GM10266 (cell line): ENCODE results near the gene POC1A.

Experiments
- DNase-seq: peaks from one replicate; pipeline ENCODE4 v3.0.0; 2012; ENCODE audit errors: extremely low spot score
- TF ChIP-seq, protein P1 (sequence below): IDR thresholded peaks from 2 replicates; pipeline ENCODE4 v1.5.1; 2012; ENCODE audit warnings: mild to moderate bottlenecking, low read depth; ENCODE audit not compliant: control insufficient read depth, insufficient read depth; ENCODE audit errors: missing control alignments

The POC1A gene

DNA sequence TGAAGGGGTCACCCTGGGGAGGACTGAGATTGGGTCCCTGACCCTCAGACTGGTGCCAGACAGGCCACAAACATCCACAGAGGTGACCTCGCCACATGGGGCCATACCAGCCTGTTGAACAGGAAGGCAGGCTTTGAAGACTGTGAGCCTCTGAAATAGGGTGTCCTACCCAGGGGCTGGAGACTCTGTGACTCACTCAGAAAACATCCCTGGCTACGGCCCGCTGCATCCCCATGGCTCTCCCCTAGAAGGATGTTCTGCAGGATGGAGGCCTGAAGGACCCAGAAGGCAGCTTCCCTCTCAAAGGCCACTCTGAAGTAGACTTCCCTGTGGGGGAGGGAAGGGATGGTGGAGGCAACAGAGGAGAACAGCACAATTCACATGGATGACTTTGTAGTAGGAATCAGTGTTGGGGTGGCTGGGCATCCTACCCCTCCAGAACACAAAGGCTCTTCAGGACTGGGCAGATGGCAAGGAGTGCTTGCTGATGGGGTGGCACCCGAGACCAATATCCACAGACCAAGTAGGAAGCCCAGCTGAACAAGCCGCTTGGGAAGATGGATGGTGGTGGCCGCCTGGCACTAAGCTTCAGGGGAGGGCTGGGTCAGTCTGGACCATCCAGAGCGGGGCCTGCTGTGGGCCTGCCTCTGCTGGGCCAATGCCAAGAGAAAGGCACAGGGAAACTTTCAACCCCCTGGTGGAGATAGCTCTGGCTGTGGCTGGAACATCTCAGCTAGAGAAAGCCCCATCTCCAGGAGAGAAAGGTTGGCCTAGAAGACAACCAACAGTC, 60.3 kb downstream of the POC1A start:
- TF ChIP-seq, protein P1, sequence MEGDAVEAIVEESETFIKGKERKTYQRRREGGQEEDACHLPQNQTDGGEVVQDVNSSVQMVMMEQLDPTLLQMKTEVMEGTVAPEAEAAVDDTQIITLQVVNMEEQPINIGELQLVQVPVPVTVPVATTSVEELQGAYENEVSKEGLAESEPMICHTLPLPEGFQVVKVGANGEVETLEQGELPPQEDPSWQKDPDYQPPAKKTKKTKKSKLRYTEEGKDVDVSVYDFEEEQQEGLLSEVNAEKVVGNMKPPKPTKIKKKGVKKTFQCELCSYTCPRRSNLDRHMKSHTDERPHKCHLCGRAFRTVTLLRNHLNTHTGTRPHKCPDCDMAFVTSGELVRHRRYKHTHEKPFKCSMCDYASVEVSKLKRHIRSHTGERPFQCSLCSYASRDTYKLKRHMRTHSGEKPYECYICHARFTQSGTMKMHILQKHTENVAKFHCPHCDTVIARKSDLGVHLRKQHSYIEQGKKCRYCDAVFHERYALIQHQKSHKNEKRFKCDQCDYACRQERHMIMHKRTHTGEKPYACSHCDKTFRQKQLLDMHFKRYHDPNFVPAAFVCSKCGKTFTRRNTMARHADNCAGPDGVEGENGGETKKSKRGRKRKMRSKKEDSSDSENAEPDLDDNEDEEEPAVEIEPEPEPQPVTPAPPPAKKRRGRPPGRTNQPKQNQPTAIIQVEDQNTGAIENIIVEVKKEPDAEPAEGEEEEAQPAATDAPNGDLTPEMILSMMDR: no peak

DNA sequence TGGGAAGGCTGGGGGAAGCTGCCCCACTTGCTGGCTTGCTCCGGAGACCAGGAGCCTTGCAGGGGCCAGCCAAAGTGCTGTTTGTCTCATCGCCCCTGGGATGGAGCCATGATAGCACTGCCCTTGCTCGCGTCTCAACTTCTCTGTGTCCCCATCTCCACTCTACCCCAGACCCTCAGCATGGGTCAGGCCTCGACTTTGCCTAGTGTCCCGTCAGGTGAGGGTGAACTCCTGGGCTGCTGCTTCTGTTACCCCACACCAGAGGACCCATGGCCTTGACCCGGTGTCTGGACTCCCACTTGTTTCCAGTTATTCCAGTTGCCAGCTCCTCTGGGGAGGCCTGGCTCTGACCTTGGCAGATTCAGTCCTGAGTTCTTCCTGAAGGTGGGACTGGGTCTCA, 61.3 kb downstream of the POC1A start:
- no peak for DNase-seq
- TF ChIP-seq, protein P1: no peak

More for the DNA sequence above, 60.3 kb downstream of the POC1A start:
- no peak for DNase-seq

DNA sequence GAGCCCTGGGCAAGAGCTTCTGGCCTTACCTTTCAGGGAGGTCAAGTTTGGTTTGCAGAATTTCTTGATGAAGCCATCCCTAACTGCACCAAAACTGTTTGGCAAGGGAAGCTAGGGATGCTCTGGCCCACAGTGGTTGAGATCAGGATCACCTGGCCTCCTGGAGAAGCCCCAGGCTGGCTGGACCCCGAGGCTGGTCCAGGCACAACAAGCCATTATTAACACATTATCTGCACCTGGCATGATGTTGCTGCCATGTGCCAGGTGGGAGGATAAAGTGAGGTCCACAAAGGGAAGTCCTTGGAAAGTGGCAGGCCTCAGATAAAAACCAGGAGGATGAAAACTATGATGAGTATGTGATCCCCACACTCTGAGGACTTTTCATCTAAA, 62.0 kb downstream of the POC1A start:
- DNase-seq: no peak
- TF ChIP-seq, protein P1: no peak

DNA sequence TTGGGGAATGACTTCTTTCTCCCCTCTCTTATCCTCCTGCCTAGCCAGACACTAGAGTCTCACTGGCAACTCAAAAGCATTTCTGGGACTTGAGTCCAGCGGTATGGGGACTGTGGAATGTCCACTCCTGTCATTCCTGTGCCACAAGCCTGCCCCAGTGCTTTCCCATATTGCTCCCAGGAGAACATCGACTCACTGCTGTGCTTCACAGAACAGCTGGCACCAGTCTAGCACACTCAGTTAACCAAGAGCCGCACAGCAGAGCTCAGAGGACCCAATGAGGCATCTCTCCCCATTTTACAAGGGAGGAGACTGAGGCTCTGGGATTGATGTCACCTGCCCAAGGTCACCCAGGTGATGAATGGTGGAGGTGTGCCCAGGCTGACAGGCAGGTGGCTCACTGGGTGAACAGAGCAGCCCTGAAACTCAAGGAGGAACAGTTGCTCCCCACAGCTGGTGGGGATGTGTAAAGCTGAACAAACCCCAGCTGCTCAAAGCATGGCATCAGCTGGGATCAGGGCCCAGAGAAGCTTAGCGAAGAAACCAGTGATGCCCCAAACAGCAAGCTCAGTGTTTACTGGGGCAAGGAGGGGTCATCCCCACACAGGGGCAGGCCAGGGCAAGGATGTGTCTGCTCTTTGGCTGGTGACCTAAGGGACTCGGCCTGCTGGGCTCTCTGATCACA, 62.5 kb downstream of the POC1A start:
- no peak for DNase-seq
- TF ChIP-seq, protein P1: no peak

DNA sequence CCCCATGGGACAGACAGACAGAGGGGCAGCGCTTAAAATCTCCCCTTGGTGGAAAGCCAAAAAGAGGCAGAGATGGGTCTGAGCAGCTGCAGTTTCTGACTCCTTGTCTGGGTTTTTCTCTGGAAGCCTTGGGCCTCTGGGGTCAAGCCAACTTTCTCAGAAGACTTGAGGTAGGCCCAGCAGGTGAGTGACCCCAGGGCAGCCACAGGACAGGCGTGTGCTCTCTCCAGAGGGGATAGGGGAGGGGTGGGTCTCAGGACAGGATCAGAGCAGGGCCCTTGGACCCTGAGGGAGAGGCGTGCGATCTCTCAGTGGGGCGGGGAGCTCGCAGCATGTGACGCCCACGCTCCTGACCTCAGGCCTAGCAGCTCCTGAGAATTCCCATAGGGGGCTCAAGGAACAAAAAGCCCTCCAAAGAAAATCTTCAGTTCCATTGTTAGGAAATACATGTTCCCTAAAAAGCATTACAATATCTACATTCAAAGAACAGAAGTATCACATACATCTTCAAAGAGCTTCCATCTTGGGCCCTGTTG, 63.2 kb downstream of the POC1A start:
- no peak for DNase-seq
- TF ChIP-seq, protein P1: no peak

DNA sequence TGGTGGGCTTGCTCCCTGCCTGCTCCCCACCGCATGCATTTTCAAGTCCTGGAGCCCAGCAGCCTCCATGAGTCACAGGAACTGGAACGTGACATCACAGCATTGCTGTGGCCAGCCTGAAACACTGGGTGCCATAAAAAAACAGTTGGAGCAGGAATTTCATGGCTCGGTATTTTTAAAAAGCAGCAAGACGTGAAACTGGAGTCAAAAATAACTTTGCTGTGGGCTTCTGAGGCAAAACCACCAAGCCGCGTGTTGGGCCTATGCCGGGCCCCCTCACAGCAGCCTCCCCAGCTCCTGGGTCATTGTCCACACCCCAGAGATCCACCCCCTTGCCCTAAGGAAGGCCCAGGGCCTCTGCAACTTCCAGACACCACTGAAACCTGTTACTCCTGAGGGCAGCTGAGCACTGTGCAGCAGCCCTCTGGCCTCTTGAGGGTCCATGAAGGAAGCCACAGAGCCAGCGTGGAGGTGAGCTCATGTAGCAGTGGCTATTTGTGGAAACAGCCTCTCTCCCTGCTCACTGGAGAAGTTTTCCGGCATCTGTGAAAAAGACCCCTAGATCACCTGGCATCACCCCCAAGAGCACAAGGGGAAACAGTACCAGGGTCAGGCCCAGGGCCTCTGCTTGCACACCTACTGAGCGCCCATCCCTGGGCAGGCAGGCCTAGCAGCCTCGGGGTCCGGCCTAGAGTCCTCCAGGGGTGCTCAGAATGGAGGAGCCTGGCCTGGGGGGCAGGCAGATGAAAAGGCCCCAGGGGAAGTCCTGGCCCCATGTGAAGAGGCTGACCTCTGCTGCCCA, 63.9 kb downstream of the POC1A start:
- TF ChIP-seq, protein P1: no peak

More for the DNA sequence above, 63.9 kb downstream of the POC1A start:
- DNase-seq: no peak
